Thyroid gland (tissue), 4 donors: ENCODE data around the gene FEM1B. TPM values are rescaled to one million over a fixed set of nuclear protein-coding genes. Genes with fewer than 3 reads are reported as not detected.
A peak's percentile ranks its signal among the peaks of the same experiment; 100 is the strongest.

Experiments used
- DNase-seq, 2 donors: peaks; one replicate each; pipeline ENCODE4 v3.0.0-alpha.2; 2019
- H3K27ac ChIP-seq, 3 donors: fragments of 200-600 bp; sonication (generic); 1 replicate in 2 of 3; 2 replicates in 1 of 3; pipeline ENCODE4 v1.5.1; 2016 to 2019; ENCODE audit warnings: mild to moderate bottlenecking in 1 of 3, moderate library complexity in 1 of 3
- H3K27me3 ChIP-seq: fragments of 200-600 bp; sonication (generic); one replicate; pipeline ENCODE4 v1.5.1; 2019
- H3K36me3 ChIP-seq, 2 donors: fragments of 200-600 bp; sonication (generic); one replicate each; pipeline ENCODE4 v1.5.1; 2016 to 2019
- H3K4me1 ChIP-seq, 2 donors: fragments of 200-600 bp; sonication (generic); one replicate each; pipeline ENCODE4 v1.5.1; 2017 to 2019
- H3K4me3 ChIP-seq, 3 donors: fragments of 200-600 bp; sonication (generic); replicated peaks in 1 of 3; 1 replicate in 2 of 3; 2 replicates in 1 of 3; pipeline ENCODE4 v1.5.1; 2016; ENCODE audit warnings: mild to moderate bottlenecking in 1 of 3
- H3K9me3 ChIP-seq: fragments of 200-600 bp; sonication (generic); one replicate; pipeline ENCODE4 v1.5.1; 2017
- POLR2A ChIP-seq, 2 donors: fragments of 450-650 bp; IDR thresholded peaks; one replicate each; pipeline ENCODE4 v1.6.1; 2017; ENCODE audit warnings: antibody characterized with exemption in 2 of 2, mild to moderate bottlenecking in 2 of 2, moderate library complexity in 1 of 2
- WGBS, 2 donors: methylation state at CpG; one replicate each; pipeline ENCODE4 v1.1.5; 2017; 5-methylcytosine and 5-hydroxymethylcytosine counted together
- intact Hi-C: fragments of 100-400 bp; cut with DNase I; formaldehyde crosslinking; loops from one replicate; pipeline ENCODE4 v1.15.1; 2023
- total RNA-seq, 4 donors: library from RNA; depleted of rRNA; stranded (reverse); fragments of >200 nt; gene quantifications; one replicate each; pipeline ENCODE4 v1.2.3, GENCODE V29; 2016
- TF ChIP-seq, protein P1 (sequence below), 6 experiments: fragments of 200-600 bp in 3 of 6; fragments of 450-650 bp in 3 of 6; sonication (generic) in 3 of 6; IDR thresholded peaks; one replicate each; pipeline ENCODE4 v1.5.1; 2016 to 2019; ENCODE audit warnings: antibody characterized with exemption in 6 of 6, mild to moderate bottlenecking in 2 of 6, inconsistent platforms in 1 of 6, moderate library complexity in 1 of 6

The FEM1B gene
- total RNA-seq, 4 donors from 2014 or later: 43.2 to 60.4 (median 45.2) TPM

DNA sequence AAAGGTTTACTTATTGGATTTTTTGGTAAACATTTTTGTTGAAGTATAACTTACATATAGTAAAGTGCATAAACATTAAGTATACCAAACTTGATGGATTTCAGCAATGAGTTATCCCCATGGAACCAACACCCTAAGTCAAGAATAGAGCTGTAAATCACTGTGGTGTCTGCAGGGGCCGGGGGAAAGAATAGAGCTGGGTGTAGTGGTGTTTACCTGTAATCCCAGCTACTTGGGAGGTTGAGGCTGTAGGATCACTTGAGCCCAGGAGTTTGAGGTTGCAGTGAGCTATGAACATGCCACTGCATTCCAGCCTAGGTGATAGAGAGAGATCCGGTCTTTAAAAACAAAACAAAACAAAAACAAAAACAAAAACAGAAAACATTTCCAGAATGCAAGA lies 13.3 kb upstream of the FEM1B start:
- TF ChIP-seq POLR2A (IDR thresholded peaks at IDR 0.05): no peak
- TF ChIP-seq, protein P1, sequence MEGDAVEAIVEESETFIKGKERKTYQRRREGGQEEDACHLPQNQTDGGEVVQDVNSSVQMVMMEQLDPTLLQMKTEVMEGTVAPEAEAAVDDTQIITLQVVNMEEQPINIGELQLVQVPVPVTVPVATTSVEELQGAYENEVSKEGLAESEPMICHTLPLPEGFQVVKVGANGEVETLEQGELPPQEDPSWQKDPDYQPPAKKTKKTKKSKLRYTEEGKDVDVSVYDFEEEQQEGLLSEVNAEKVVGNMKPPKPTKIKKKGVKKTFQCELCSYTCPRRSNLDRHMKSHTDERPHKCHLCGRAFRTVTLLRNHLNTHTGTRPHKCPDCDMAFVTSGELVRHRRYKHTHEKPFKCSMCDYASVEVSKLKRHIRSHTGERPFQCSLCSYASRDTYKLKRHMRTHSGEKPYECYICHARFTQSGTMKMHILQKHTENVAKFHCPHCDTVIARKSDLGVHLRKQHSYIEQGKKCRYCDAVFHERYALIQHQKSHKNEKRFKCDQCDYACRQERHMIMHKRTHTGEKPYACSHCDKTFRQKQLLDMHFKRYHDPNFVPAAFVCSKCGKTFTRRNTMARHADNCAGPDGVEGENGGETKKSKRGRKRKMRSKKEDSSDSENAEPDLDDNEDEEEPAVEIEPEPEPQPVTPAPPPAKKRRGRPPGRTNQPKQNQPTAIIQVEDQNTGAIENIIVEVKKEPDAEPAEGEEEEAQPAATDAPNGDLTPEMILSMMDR (IDR thresholded peaks at IDR 0.05): no peak
- intact Hi-C loops: no loop called here

DNA sequence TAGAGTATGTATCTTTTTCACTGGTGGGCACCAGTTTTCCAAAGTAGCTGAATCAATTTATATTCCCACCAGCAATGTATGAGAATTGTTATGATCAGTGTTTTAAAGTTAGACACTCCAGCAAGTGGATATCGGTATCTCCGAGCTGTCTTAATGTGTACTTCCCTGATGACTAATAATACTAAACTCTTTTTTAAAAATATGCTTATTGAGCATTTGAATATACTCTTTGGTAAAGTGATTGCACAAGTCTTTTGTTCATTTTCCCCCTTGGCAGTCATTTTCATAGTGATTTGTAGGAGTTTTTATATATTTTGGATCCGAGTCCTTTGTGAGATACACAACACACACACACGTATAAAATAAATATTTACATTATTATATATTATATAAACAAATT lies 12.5 kb upstream of the FEM1B start:
- no peak overlapping the region for H3K27ac ChIP-seq
- no peak for DNase-seq
- no peaks in the 10 kb centered on the region for H3K36me3 ChIP-seq
- H3K4me3 ChIP-seq: no peak overlapping the region
- no peaks in the 10 kb centered on the region for H3K4me1 ChIP-seq
- TF ChIP-seq, protein P1 (IDR thresholded peaks at IDR 0.05): no peak
- no peak for TF ChIP-seq POLR2A (IDR thresholded peaks at IDR 0.05)
- intact Hi-C loops: no loop called here
- WGBS, 2 donors: 89 to 91% methylated on average over 4 of the region's 4 CpGs
- H3K9me3 ChIP-seq: no peaks in the 10 kb centered on the region
- H3K27me3 ChIP-seq: no peaks in the 10 kb centered on the region

More for the DNA sequence above, 13.3 kb upstream of the FEM1B start:
- Histone ChIP-seq H3K9me3 (no peaks in the 10 kb centered on the region), H3K4me1 (no peaks in the 10 kb centered on the region), H3K36me3 (no peaks in the 10 kb centered on the region), H3K4me3 (no peak overlapping the region), H3K27ac (no peak overlapping the region), H3K27me3 (no peaks in the 10 kb centered on the region)
- WGBS, 2 donors: 32 to 53% methylated on average over 2 of the region's 2 CpGs
- no peak for DNase-seq

DNA sequence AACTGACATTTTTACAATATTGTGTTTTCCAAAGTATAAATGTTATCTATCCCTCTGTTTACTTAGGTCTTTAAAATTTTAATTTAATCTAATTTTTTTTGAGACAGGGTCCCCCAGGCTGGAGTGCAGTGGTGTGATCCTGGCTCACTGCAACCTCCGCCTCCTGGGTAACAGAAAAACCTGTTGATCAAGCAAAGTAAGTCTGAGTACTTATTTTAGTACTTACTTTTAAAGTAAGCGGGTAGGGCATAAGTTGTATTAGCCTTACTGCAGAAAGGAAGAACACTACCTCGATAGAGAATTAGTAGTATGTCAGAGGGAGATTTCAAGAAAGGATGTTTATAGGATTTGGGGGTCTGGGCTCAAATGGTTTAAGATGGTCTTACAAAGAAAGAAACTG lies 11.9 kb upstream of the FEM1B start:
- intact Hi-C loops: no loop called here
- no peaks in the 10 kb centered on the region for H3K9me3 ChIP-seq
- WGBS, 2 donors: 73 to 77% methylated on average over 3 of the region's 3 CpGs
- no peaks in the 10 kb centered on the region for H3K27me3 ChIP-seq
- no peak overlapping the region for H3K27ac ChIP-seq
- H3K4me1 ChIP-seq: no peaks in the 10 kb centered on the region
- no peak overlapping the region for H3K4me3 ChIP-seq
- no peak for DNase-seq
- H3K36me3 ChIP-seq: no peaks in the 10 kb centered on the region
- no peak for TF ChIP-seq POLR2A (IDR thresholded peaks at IDR 0.05)
- TF ChIP-seq, protein P1 (IDR thresholded peaks at IDR 0.05): no peak

DNA sequence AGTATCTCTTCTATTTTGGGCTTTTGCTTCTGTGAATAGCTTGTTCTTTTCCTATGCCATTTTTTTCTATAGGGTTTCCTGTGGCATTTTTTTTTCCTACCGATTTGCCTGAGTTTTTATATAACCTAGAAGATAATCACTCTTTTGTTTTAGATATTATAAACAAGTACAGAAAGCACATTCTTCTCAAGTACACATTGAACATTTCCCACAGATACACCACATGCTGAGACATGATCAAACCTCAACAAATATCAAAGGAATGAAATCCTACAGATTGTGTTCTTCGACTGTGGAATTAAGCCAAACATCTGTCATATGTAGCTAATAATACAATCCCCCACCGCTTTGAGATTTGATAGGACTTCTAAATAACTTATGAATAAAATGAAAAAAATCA lies 9.1 kb upstream of the FEM1B start:
- H3K4me3 ChIP-seq: no peak overlapping the region
- no peaks in the 10 kb centered on the region for H3K27me3 ChIP-seq
- TF ChIP-seq POLR2A (IDR thresholded peaks at IDR 0.05): no peak
- TF ChIP-seq, protein P1 (IDR thresholded peaks at IDR 0.05): no peak
- H3K9me3 ChIP-seq: no peaks in the 10 kb centered on the region
- peaks cover 0 to 6% of the 10 kb centered on the region in 2 donors for H3K4me1 ChIP-seq
- intact Hi-C loops: no loop called here
- 59 to 61% methylated on average over 3 of the region's 3 CpGs for WGBS, 2 donors
- H3K36me3 ChIP-seq: no peaks in the 10 kb centered on the region
- no peak for DNase-seq
- no peak overlapping the region for H3K27ac ChIP-seq

DNA sequence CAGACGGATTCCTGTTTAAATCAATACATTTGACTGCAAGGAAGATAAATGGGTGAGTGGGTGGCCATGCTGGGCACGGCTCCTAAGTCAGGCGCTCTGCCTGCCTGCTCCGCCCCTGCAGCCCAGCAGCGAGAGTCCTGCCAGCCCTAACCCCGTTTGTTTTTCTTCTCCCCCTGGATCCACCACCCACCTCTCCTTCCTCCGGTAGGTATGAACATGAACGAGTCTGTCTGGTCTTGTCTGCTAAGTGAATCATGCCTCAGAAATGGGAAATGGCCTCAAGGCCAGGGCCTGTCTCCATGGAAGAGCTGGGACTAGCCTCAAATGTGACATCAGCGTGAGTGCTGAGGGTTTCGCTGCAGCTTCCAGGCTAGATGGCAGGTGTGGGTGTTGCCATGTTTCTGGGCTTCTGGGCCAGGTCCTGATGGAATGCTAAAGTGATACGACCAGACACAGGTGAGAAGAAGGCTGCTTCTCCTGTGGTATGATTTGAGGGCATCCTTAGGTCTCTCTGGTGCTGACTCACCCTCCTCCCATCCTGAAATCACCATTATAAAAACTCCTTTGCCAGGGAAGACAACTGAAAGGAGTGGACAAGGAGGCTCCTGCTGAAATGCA lies 5.6 kb upstream of the FEM1B start:
- WGBS, 2 donors: 35 to 38% methylated on average over 10 to 11 of the region's 11 CpGs
- no peaks in the 10 kb centered on the region for H3K27me3 ChIP-seq
- no peak overlapping the region for H3K27ac ChIP-seq
- no peak for TF ChIP-seq POLR2A (IDR thresholded peaks at IDR 0.05)
- TF ChIP-seq, protein P1 (IDR thresholded peaks at IDR 0.05): no peak
- H3K9me3 ChIP-seq: no peaks in the 10 kb centered on the region
- intact Hi-C loops: no loop called here
- H3K36me3 ChIP-seq: no peaks in the 10 kb centered on the region
- H3K4me1 ChIP-seq: peaks cover 0 to 13% of the 10 kb centered on the region in 2 donors
- peak in 1 of 2 donors; percentile 9 for DNase-seq
- no peak overlapping the region for H3K4me3 ChIP-seq
